ENCODE data around the gene SPTBN4. TPM values are rescaled to one million over a fixed set of nuclear protein-coding genes. Genes with fewer than 3 reads are reported as not detected.
"Not testable (repeated sequence)": the region's sequence is repeated elsewhere in the genome, so short reads cannot be mapped to it uniquely, and the experiment has no call there.

Gene SPTBN4
- total RNA-seq, 2 donors from 2014 or later: 1.8 to 6.3 TPM

GRCh38 chr19:40560092-40560507, 93.3 kb downstream of the SPTBN4 start:
- Histone ChIP-seq H3K27ac (no peak overlapping the region), H3K36me3 (replicated peaks in 1 of 2; ENCODE audit: insufficient read depth in 1 of 2, low read depth in 2 of 2) (no peaks in the 10 kb centered on the region), H3K4me1 (no peaks in the 10 kb centered on the region), H3K27me3 (peaks cover 0 to under 1% of the 10 kb centered on the region in 2 donors), H3K9me3 (no peaks in the 10 kb centered on the region), H3K4me3 (no peak overlapping the region)
- intact Hi-C loops (cut with DNase I): no loop called here
- ATAC-seq: no peak
- TF ChIP-seq POLR2A (IDR thresholded peaks at IDR 0.05): no peak
- no peak for TF ChIP-seq CTCF (IDR thresholded peaks at IDR 0.05)
- no peak for DNase-seq
- 57 to 62% methylated on average over 8 to 20 of the region's 20 CpGs for WGBS, 2 donors

- no peaks in the 10 kb centered on the region for H3K9me3 ChIP-seq
- no peak overlapping the region for H3K27ac ChIP-seq
- TF ChIP-seq POLR2A (IDR thresholded peaks at IDR 0.05): no peak
- no peak for TF ChIP-seq CTCF (IDR thresholded peaks at IDR 0.05)
- 60 to 69% methylated on average over 4 of the region's 4 CpGs for WGBS, 2 donors
- no peak overlapping the region for H3K4me3 ChIP-seq
- peaks cover 0 to 5% of the 10 kb centered on the region in 2 donors for H3K27me3 ChIP-seq
- DNase-seq (no peak), ATAC-seq (no peak)
- intact Hi-C loops (cut with DNase I): no loop called here
- H3K36me3 ChIP-seq (replicated peaks in 1 of 2; ENCODE audit: insufficient read depth in 1 of 2, low read depth in 2 of 2): no peaks in the 10 kb centered on the region
- H3K4me1 ChIP-seq: no peaks in the 10 kb centered on the region
These were observed 95.1 kb downstream of the SPTBN4 start for GRCh38 chr19:40561947-40562346.

GRCh38 chr19:40564535-40564934, 97.7 kb downstream of the SPTBN4 start:
- 91 to 93% methylated on average over 1 of the region's 1 CpG for WGBS, 2 donors
- H3K36me3 ChIP-seq (replicated peaks in 1 of 2; ENCODE audit: insufficient read depth in 1 of 2, low read depth in 2 of 2); intact Hi-C loops (cut with DNase I); DNase-seq; H3K9me3 ChIP-seq; ATAC-seq; H3K4me1 ChIP-seq; H3K4me3 ChIP-seq; H3K27ac ChIP-seq: not testable (repeated sequence)
- H3K27me3 ChIP-seq: peaks cover 0 to 13% of the 10 kb centered on the region in 2 donors

GRCh38 chr19:40565355-40565754, 98.6 kb downstream of the SPTBN4 start:
- DNase-seq (no peak), ATAC-seq (no peak)
- Histone ChIP-seq H3K27ac (no peak overlapping the region), H3K4me1 (peaks cover 13% of the 10 kb centered on the region), H3K27me3 (peaks cover 0 to 13% of the 10 kb centered on the region in 2 donors), H3K9me3 (no peaks in the 10 kb centered on the region), H3K4me3 (no peak overlapping the region), H3K36me3 (replicated peaks in 1 of 2; ENCODE audit: insufficient read depth in 1 of 2, low read depth in 2 of 2) (no peaks in the 10 kb centered on the region)
- 55 to 73% methylated on average over 2 to 4 of the region's 7 CpGs for WGBS, 2 donors
- intact Hi-C loops (cut with DNase I): no loop called here
- no peak for TF ChIP-seq POLR2A (IDR thresholded peaks at IDR 0.05)

- Histone ChIP-seq H3K27me3 (peaks cover 0 to 13% of the 10 kb centered on the region in 2 donors), H3K4me3 (no peak overlapping the region), H3K9me3 (no peaks in the 10 kb centered on the region), H3K27ac (no peak overlapping the region), H3K4me1 (peaks cover 13% of the 10 kb centered on the region), H3K36me3 (replicated peaks in 1 of 2; ENCODE audit: insufficient read depth in 1 of 2, low read depth in 2 of 2) (no peaks in the 10 kb centered on the region)
- WGBS, 2 donors: 71% methylated on average over 14 of the region's 14 CpGs; no CpG with 5 or more reads in 1 of the 2 donors
- TF ChIP-seq CTCF (IDR thresholded peaks at IDR 0.05): no peak
- ATAC-seq (no peak), DNase-seq (no peak)
- intact Hi-C loops (cut with DNase I): no loop called here
These were observed 99.2 kb downstream of the SPTBN4 start for GRCh38 chr19:40565910-40566495.

Measured in body of pancreas (tissue), 4 donors.